K562 (cell line): ENCODE results near the gene HMG20B. TPM values are rescaled to one million over a fixed set of nuclear protein-coding genes. Genes with fewer than 3 reads are reported as not detected.

Experiments used
- ARID3A ChIP-seq: IDR thresholded peaks from 2 replicates; pipeline ENCODE4 v1.6.1; 2012; ENCODE audit warnings: low read depth, low read length, improper control_type of control experiment, borderline replicate concordance
- DDX20 ChIP-seq: fragments of 450-650 bp; IDR thresholded peaks from 2 replicates; pipeline ENCODE4 v1.6.1; 2016; ENCODE audit warnings: missing genetic modification characterization, low read depth, mild to moderate bottlenecking, missing compliant biosample characterization, moderate library complexity
- EGR1 ChIP-seq: fragments of 450-650 bp; conservative IDR thresholded peaks from 2 replicates; pipeline ENCODE4 v1.6.1; 2017; ENCODE audit warnings: mild to moderate bottlenecking
- ELF1 ChIP-seq: fragments of 200-800 bp; sonication (Bioruptor generic); IDR thresholded peaks from 2 replicates; pipeline ENCODE4 v1.6.1; 2016; ENCODE audit warnings: missing genetic modification characterization, missing compliant biosample characterization
- ELF2 ChIP-seq: fragments of 250-450 bp; sonication (Bioruptor Pico); IDR thresholded peaks from 2 replicates; pipeline ENCODE4 v1.5.0; 2021; ENCODE audit warnings: mild to moderate bottlenecking
- HSF4 ChIP-seq: fragments of 250-450 bp; sonication (Bioruptor Pico); IDR thresholded peaks from 2 replicates; pipeline ENCODE4 v2.1.2; 2022; ENCODE audit warnings: mild to moderate bottlenecking, moderate library complexity, borderline replicate concordance
- MCM2 ChIP-seq: fragments of 450-650 bp; IDR thresholded peaks from 2 replicates; pipeline ENCODE4 v1.6.1; 2017; ENCODE audit warnings: low read depth, mild to moderate bottlenecking
- NR2C1 ChIP-seq, 2 experiments: fragments of 450-650 bp; IDR thresholded peaks; 2 replicates each; pipeline ENCODE4 v1.6.1; 2017; ENCODE audit warnings: mild to moderate bottlenecking in 2 of 2, antibody characterized with exemption in 1 of 2, inconsistent platforms in 1 of 2, missing compliant biosample characterization in 1 of 2, missing genetic modification characterization in 1 of 2
- POLR2AphosphoS5 ChIP-seq: IDR thresholded peaks from 2 replicates; pipeline ENCODE4 v1.6.1; 2011; ENCODE audit warnings: mild to moderate bottlenecking, low read depth, low read length, moderate library complexity; ENCODE audit not compliant: control insufficient read depth, insufficient read depth
- RB1 ChIP-seq: fragments of 450-650 bp; IDR thresholded peaks from 2 replicates; pipeline ENCODE4 v1.6.1; 2017; ENCODE audit warnings: low read depth, mild to moderate bottlenecking
- RNF219 ChIP-seq: fragments of 250-450 bp; sonication (Bioruptor Pico); IDR thresholded peaks from 2 replicates; pipeline ENCODE4 v1.5.0; 2022; ENCODE audit warnings: mild to moderate bottlenecking
- SMC3 ChIP-seq: conservative IDR thresholded peaks from 2 replicates; pipeline ENCODE4 v1.6.1; 2011; ENCODE audit warnings: low read depth, low read length, improper control_type of control experiment; ENCODE audit not compliant: insufficient read depth
- ZNF165 ChIP-seq: fragments of 250-450 bp; sonication (Bioruptor Pico); IDR thresholded peaks from 2 replicates; pipeline ENCODE4 v1.4.0; 2020; ENCODE audit warnings: borderline replicate concordance
- ZNF583 ChIP-seq: fragments of 250-450 bp; sonication (Bioruptor Pico); IDR thresholded peaks from 2 replicates; pipeline ENCODE4 v1.4.0; 2020
- ZNF609 ChIP-seq: sonication (generic); formaldehyde crosslinking; IDR thresholded peaks from 2 replicates; pipeline ENCODE4 v1.8.1; 2023; ENCODE audit warnings: missing genetic modification reagents, mild to moderate bottlenecking, borderline replicate concordance
- ZNF740 ChIP-seq, 3 experiments: fragments of 200-800 bp in 1 of 3; sonication (Bioruptor generic) in 1 of 3; sonication (generic) in 1 of 3; formaldehyde crosslinking in 1 of 3; IDR thresholded peaks; 2 replicates each; pipeline versions ENCODE4 v1.6.1 to v1.8.0; 2016 to 2022; ENCODE audit warnings: mild to moderate bottlenecking in 2 of 3, missing compliant biosample characterization in 2 of 3, missing genetic modification characterization in 2 of 3, missing genetic modification reagents in 1 of 3
- ZNF77 ChIP-seq: fragments of 250-450 bp; sonication (Bioruptor Pico); IDR thresholded peaks from 2 replicates; pipeline ENCODE4 v1.5.0; 2020
- polyA plus RNA-seq, 8 experiments: library from polyadenylated mRNA; depleted of rRNA in 4 of 8; stranded (reverse) in 5 of 8; unstranded in 3 of 8; fragments of >200 nt; fragmentation: Nextera tagmentation in 2 of 8; fragmentation: Illumina TruSeq in 1 of 8; extraction: Ambion mirVana in 2 of 8; extraction: Trizol in 1 of 8; gene quantifications; 2 replicates each; pipeline versions ENCODE4 v1.2.1 to v1.2.3, GENCODE V29; 2011 to 2014; ENCODE audit warnings: inconsistent platforms in 1 of 8, missing spikeins in 1 of 8
- total RNA-seq, 7 experiments: library from RNA; depleted of rRNA in 6 of 7; stranded (reverse); fragments of >200 nt in 6 of 7; fragmentation: Illumina TruSeq in 2 of 7; extraction: Trizol in 2 of 7; gene quantifications; 2 replicates each; pipeline versions ENCODE4 v1.2.1 to v1.2.3, GENCODE V29; 2011 to 2021; ENCODE audit warnings: low replicate concordance in 1 of 7

The HMG20B gene
- total and polyA plus RNA-seq, 9 of the 15 experiments (the other 6 are each of a cell fraction or from before 2014, with no cell fraction given), result 0.35 to 172 (median 38.6) TPM

GRCh38 chr19:3557461-3558248 is 15.1 kb upstream of the HMG20B start, which contains the start of gene MFSD12 (continued):
- TF ChIP-seq ZNF609, result no peak
- peak; percentile 32; the same call in 1 of the 2 replicates for TF ChIP-seq ZNF583
- TF ChIP-seq DDX20 (tag), result no peak
- TF ChIP-seq RB1, result 0 out of 2 replicates have a peak, but pooled peaks have one; percentile 82
- no peak for TF ChIP-seq ELF1 (tag)
- no peak for TF ChIP-seq RNF219 (CRISPR knock-in tag)
- no peak for TF ChIP-seq ZNF77 (CRISPR knock-in tag)
- TF ChIP-seq ARID3A, result no peak
- TF ChIP-seq ZNF165 (CRISPR knock-in tag), result 0 out of 2 replicates have a peak, but pooled peaks have one; percentile 17
- no peak for TF ChIP-seq MCM2
- peak; percentile 59 for TF ChIP-seq EGR1
- TF ChIP-seq HSF4, result no peak
- no peak for TF ChIP-seq NR2C1 (IDR thresholded peaks at IDR 0.05)
- TF ChIP-seq NR2C1 (tag; IDR thresholded peaks at IDR 0.05), result no peak
- no peak for TF ChIP-seq SMC3
- TF ChIP-seq ZNF740 (CRISPR knock-in tag; IDR thresholded peaks at IDR 0.05), result peak; percentile 80
- TF ChIP-seq ZNF740 (tag; IDR thresholded peaks at IDR 0.05), result no peak
- peak; percentile 38; the same call in 1 of the 2 replicates for TF ChIP-seq POLR2AphosphoS5
- TF ChIP-seq ELF2, result 0 out of 2 replicates have a peak, but pooled peaks have one; percentile 58
